ENCODE data around the gene ZNF853.
"Not testable (repeated sequence)": the region's sequence is repeated elsewhere in the genome, so short reads cannot be mapped to it uniquely, and the experiment has no call there.

Gene ZNF853

DNA sequence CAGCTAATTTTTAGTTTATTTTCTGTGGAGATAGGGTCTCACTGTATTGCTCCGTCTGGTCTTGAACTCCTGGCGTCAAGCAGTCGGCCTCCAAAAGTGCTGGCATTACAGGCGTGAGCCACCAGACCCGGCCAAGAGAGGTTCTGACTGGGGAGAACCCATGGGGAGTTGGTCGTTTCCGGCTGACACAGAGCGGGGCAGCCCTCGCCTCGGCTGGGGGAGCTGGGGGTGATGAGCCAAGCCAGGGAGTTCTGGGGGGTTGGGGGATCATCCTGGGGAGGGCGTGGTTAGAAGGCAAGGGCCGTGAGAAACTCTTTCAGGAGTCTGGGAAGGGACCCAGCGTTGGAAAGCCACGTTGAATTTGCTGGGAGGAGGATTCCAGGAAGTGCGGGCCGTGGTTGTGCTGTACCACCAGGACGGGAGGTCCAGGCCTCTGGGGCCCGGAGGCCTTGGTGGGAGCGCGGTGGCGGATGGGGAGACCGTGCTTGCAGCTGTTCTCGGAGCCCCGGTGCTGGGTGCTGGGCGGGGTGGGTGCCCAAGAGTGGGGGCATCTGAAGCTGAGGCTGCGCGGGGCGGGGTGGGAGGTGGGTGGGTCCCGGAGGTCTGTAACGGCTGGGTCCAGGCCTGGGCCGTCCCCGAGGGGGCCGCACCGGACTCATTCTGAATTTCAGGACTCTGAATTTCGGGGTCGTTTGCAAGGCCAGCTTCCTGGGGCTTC is 8.4 kb upstream of the ZNF853 start:
- no peak for DNase-seq (ENCODE audit: low read depth in 2 of 2)

DNA sequence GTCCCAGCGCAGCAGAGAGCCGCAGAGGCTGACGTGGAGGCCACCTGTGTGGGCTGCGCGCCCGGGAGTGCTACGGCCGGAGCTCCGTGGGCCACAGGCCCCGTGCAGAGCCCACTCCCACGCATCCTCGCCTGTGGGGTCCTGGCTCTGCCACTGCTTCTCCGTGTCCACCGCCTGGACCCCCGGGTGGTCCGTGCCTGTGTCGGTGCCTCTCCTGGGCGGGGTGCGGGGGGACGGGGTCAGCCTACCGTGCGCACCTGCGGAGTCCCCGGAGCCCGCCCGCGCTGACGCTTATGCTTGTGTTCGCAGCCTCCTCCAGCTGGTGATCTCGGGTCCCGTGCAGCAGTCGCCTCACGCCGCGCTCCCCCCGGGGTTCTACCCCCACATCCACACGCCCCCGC is 7.8 kb upstream of the ZNF853 start:
- DNase-seq (ENCODE audit: low read depth in 2 of 2): no peak

- no peak for DNase-seq (ENCODE audit: low read depth in 2 of 2)
Measured at GRCh38 chr7:6608081-6608480, 7.3 kb upstream of the ZNF853 start.

GRCh38 chr7:6608794-6609193 is 6.6 kb upstream of the ZNF853 start:
- DNase-seq (ENCODE audit: low read depth in 2 of 2): no peak

DNA sequence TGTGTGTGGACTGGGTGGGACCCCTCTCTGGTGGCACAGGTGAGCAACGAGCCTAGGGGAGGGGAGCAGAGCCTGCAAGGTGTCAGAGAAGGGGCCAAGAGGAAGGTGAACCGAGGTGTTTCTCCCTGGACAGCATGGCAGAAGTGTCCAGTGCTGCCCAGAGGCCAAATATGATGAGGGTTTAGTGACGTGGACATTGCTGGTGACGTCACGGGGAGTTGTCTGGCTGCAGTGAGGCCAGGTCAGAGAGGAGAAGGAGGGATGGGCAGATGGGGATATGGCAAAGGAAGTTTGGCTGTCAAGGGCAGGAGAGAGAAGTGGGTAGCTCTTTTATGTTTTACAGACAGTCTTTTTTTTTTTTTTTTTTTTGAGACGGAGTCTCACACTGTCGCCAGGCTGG is 2.6 kb upstream of the ZNF853 start:
- no peak for DNase-seq (ENCODE audit: low read depth in 2 of 2)

DNA sequence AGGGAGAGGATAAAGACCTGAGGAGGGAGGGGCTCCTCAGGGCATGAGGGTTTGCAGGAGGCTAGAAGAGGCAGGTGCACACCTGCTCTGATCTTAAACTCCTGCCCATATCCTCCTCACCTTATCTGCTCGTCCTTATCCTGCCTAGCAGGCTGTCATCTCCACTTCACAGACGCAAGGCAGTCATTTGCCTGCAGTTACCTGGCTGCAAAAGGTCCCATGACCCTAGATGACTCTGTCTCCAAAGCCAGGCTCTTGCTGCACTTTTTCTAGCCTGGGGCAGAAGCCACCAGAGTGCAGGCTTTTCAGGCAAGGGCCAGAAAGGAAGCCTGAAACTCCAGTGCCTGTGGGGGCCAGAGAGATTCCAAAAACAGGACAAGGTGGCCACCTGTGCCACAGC is 1.7 kb upstream of the ZNF853 start:
- no peak for DNase-seq (ENCODE audit: low read depth in 2 of 2)

GRCh38 chr7:6615723-6616555 is 529 bp downstream of the ZNF853 start:
- no peak for DNase-seq (ENCODE audit: low read depth in 2 of 2)

DNA sequence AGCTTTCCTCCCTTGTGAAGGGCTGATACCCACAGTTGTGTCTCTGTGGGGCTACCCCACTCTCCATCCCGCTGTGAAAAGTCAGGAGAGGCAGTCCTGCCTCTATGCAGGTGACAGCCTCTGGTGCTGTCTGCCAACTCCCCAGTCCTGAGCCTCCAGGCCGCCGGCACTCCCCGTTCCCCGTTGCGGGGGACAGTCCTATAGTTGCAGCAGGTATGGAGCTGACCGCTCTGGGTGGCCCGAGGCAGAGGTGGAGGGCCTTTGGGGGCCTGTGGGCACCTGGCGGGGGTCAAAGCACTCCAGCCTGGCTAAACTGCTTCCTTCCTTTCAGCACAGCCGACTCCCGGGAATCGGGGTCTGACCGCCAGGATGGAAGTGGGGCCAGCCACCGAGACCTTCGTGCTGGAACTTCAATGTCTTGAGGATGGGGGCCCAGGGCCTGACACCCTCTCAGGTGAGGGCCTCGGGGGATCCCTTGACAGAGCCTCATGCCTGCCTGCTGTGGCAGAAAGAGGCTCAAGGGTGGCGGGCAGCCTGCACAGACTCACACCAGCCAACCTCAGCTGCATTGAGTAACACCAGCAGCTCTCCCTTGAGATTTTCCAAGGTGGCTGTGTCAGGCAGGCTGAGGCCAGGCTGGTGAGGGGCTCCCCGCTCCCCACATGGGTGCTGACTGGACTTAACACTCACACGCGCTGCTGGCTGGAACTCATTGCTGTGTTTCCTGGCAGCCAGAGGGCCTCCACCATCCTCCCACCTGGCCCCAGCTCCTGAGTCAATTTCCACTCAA is 1.6 kb downstream of the ZNF853 start:
- no peak for DNase-seq (ENCODE audit: low read depth in 2 of 2)

- no peak for DNase-seq (ENCODE audit: low read depth in 2 of 2)
Measured at GRCh38 chr7:6618621-6619020, 3.2 kb downstream of the ZNF853 start.

DNA sequence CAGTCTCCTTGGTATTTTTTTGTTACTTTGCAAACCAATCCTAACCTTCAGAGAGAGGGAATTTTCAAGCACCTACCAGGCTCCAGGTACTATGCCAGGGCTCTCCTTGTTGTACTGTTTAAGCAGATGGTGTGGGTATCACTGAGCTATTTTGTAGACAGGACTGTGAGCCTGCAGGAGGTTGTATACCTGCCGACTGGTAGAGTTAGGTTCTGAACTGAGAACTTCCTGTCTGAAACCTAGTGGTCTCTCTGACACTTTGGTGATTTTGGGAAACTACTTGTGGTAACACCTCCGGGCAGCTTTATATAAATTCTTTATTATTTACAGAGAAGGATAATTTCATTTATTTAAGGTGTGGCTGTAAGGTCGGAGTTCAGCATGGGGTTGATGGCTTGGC is 4.6 kb downstream of the ZNF853 start:
- no peak for DNase-seq (ENCODE audit: low read depth in 2 of 2)

GRCh38 chr7:6621195-6622133 is 6.1 kb downstream of the ZNF853 start:
- DNase-seq (ENCODE audit: low read depth in 2 of 2): no peak

DNA sequence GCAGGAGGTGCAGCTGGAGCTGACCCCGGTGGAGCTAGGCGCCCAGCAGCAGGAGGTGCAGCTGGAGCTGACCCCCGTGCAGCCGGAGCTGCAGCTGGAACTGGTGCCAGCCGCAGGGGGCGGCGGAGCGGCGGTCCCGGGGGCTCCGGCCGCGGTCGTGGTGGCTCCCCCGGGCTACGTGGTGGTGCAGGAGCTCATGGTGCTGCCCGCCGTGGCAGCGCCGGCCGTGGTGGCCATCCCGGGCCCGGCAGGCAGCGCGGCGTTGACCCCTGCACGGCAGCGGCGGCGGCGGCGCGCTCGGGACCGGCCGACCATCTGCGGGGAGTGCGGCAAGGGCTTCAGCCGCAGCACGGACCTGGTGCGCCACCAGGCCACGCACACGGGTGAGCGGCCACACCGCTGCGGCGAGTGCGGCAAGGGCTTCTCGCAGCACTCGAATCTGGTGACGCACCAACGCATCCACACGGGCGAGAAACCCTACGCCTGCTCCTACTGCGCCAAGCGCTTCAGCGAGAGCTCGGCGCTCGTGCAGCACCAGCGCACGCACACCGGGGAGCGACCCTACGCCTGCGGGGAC is 6.8 kb downstream of the ZNF853 start:
- DNase-seq (ENCODE audit: low read depth in 2 of 2): no peak

DNA sequence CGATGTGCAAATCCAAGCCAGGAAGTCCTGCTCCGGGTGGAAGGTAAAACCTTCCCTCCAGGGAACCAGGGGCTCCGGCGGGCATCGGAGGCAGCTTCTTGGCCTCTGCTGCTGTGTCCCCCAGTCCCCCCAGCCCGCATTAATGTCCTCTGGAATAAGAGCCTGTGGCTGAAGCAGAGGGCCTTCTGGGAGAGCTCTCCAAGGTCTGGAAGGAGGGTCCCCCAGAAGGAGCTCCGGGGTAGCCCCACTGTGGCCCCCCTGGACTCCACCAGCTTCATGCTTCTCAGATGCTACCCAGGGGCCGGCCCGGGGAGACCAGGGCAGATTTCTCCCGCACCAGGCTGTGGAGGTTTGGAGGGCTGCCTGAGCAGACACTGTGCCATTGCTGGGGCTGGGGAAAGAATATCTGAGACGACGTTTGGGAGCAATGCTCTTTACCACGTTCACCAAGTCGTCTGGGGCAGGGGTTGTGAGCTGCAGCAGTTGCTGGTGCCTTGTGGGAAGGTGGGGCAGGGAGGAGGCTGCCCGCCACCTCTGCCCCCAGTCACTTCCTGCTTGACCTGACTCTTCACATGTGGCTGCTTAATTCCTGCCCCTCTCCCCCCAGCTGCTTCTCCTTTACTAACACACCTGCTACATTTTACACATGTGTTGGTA is 8.3 kb downstream of the ZNF853 start:
- DNase-seq (ENCODE audit: low read depth in 2 of 2): no peak

DNA sequence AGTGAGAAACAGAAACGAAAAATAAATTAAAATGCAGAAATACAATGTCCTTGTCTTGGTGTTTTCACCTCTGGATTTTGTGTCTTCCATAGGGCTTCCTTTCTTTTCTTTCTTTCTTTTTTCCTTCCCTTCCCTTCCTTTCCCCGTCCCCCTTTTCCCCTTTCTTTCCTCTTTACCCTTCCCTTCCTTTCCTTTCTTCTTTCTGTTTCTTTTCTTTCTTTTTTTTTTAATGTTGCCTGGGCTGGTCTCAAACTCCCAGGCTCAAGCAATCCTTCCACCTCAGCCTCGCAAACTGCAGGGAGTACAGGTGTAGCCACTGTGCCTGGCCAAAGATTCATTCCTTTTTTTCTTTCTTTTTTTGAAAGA is 8.8 kb downstream of the ZNF853 start:
- DNase-seq (ENCODE audit: low read depth in 2 of 2): no peak

- no peak for DNase-seq (ENCODE audit: low read depth in 2 of 2)
Measured at GRCh38 chr7:6628045-6628444, 12.6 kb downstream of the ZNF853 start.

DNA sequence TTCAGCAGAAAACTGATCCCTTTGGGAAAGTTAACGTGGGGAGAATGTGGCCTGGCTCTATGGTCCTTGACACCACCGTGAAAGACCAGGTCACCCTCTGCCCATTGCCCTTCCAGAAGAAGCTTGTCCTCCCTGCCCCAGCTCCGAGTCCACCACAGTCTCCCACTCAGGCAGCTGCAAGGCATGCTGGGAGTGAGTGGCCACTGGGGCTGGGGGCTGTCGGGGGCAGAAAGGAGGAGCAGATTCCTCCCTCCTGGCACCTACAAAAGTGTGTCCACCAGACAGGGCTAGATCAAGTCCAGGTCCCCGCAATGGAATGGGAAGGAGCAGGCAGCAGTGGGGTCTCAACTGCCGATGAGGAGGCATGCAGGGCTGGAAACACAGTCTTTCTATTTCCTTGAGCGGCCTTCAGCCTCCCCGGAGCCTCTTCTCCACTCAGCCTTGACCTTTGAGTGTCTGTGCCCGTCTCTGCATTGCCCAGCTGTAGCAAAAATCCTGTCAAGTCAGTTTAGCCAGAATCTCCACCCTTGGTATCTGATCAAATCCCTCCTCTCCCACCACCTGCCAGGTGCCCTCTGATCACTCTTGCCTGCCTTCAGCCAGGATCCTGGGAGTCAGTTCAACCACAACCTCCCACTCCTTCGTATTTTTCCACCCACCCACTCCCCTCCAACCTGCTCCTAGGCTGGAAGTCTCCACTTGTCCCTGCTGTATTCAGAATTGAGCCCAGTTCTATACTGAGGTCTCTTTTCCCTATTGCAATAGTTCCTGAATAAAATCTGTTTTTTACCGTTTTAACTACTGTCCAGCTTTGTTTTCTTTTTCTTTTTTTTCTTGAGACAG is 14.8 kb downstream of the ZNF853 start:
- no peak for DNase-seq (ENCODE audit: low read depth in 2 of 2)

- DNase-seq (ENCODE audit: low read depth in 2 of 2): no peak
Measured at GRCh38 chr7:6631605-6632004, 16.2 kb downstream of the ZNF853 start.

- DNase-seq (ENCODE audit: low read depth in 2 of 2): no peak
Measured at GRCh38 chr7:6634021-6634420, 18.6 kb downstream of the ZNF853 start.

GRCh38 chr7:6634971-6635370 is 19.6 kb downstream of the ZNF853 start:
- DNase-seq (ENCODE audit: low read depth in 2 of 2): not testable (repeated sequence)

All from stimulated activated CD8-positive, alpha-beta memory T cell treated with anti-CD3 and anti-CD28 coated beads, Interleukin-2, amount 100 ng/mL, for 48 hours (primary cell).